Endothelial cell of umbilical vein (primary cell): Measurements from ENCODE around the gene RPL35A. TPM values are rescaled to one million over a fixed set of nuclear protein-coding genes. Genes with fewer than 3 reads are reported as not detected.
"Not testable (repeated sequence)": the region's sequence is repeated elsewhere in the genome, so short reads cannot be mapped to it uniquely, and the experiment has no call there.

Experiments used
- BruUV-seq: library from RNA; stranded (reverse); fragments of 400-500 nt; replicated peaks from 2 replicates; lab custom pipeline; 2021; lab: Mats Ljungman, UMichigan
- CTCF ChIA-PET: fragments of 300-600, 350-600 bp; sonication (Branson Sonifier 250); formaldehyde crosslinking; loops from one replicate; lab custom pipeline; 2021; ENCODE audit warnings: antibody characterized with exemption, inconsistent platforms; lab: Charles Lee
- POLR2A ChIA-PET: fragments of 300-600, 350-600 bp; sonication (Branson Sonifier 250); formaldehyde crosslinking; loops from one replicate; lab custom pipeline; 2021; ENCODE audit warnings: antibody characterized with exemption, inconsistent platforms; lab: Charles Lee
- DNase-seq: peaks from one replicate; pipeline ENCODE4 v3.0.0-alpha.2; 2011; ENCODE audit warnings: low read depth, low spot score
- FAIRE-seq: peaks from 2 replicates; lab custom pipeline; 2011; peaks lifted over from hg19 to GRCh38; lab: Jason Lieb, UNC
- H2AFZ ChIP-seq: 2 replicates; pipeline ENCODE4 v1.6.0; 2012; ENCODE audit warnings: low read depth, low read length, control low read depth, inconsistent platforms
- H3K27ac ChIP-seq: 2 replicates; pipeline ENCODE4 v1.5.1; 2011; ENCODE audit warnings: low read depth, mild to moderate bottlenecking, control low read depth, low read length, moderate library complexity; ENCODE audit not compliant: insufficient read depth
- H3K27me3 ChIP-seq, 2 experiments: 2 replicates each; pipeline versions ENCODE4 v1.6.0 to v1.6.1; 2011; ENCODE audit warnings: low read length in 2 of 2, mixed read lengths in 1 of 2; ENCODE audit not compliant: control insufficient read depth in 2 of 2, insufficient read depth in 2 of 2
- H3K36me3 ChIP-seq, 2 experiments: 2 replicates in 1 of 2; 3 replicates in 1 of 2; pipeline ENCODE4 v1.5.1; 2011; ENCODE audit warnings: low read length in 2 of 2, mild to moderate bottlenecking in 1 of 2, moderate library complexity in 1 of 2; ENCODE audit not compliant: control insufficient read depth in 2 of 2, insufficient read depth in 2 of 2; ENCODE audit errors: extremely low read depth in 1 of 2
- H3K4me1 ChIP-seq: 3 replicates; pipeline ENCODE4 v1.5.1; 2011; ENCODE audit warnings: mild to moderate bottlenecking, low read length; ENCODE audit not compliant: control insufficient read depth, insufficient read depth; ENCODE audit errors: extremely low read depth
- H3K4me2 ChIP-seq: 2 replicates; pipeline ENCODE4 v1.6.1; 2011; ENCODE audit warnings: low read length, control low read depth, mixed read lengths; ENCODE audit not compliant: insufficient read depth
- H3K4me3 ChIP-seq, 3 experiments: fragments of 200-600 bp in 1 of 3; sonication (generic), shearing (Covaris generic) in 1 of 3; replicated peaks in 1 of 3; 2 replicates each; pipeline ENCODE4 v1.5.1; 2011 to 2016; ENCODE audit warnings: control low read depth in 3 of 3, low read length in 3 of 3, mild to moderate bottlenecking in 2 of 3, inconsistent platforms in 1 of 3, low read depth in 1 of 3, moderate library complexity in 1 of 3; ENCODE audit not compliant: insufficient read depth in 1 of 3
- H3K79me2 ChIP-seq: 2 replicates; pipeline ENCODE4 v1.6.0; 2012; ENCODE audit warnings: low read length, inconsistent platforms; ENCODE audit not compliant: control insufficient read depth, insufficient read depth
- H3K9ac ChIP-seq: replicated peaks from 2 replicates; pipeline ENCODE3; 2011; ENCODE audit warnings: low read length, control low read depth; ENCODE audit not compliant: insufficient read depth; ENCODE audit errors: extremely low read depth
- H3K9me1 ChIP-seq: replicated peaks from 3 replicates; pipeline ENCODE4 v1.6.0; 2011; ENCODE audit warnings: mild to moderate bottlenecking, low read length; ENCODE audit not compliant: control insufficient read depth, insufficient read depth; ENCODE audit errors: extremely low read depth
- H3K9me3 ChIP-seq: replicated peaks from 2 replicates; pipeline ENCODE4 v1.5.1; 2012; ENCODE audit warnings: low read length, inconsistent platforms; ENCODE audit not compliant: control insufficient read depth, insufficient read depth
- H4K20me1 ChIP-seq: replicated peaks from 2 replicates; pipeline ENCODE3; 2011; ENCODE audit warnings: mild to moderate bottlenecking, low read length; ENCODE audit not compliant: control insufficient read depth, insufficient read depth; ENCODE audit errors: extremely low read depth
- EZH2 ChIP-seq: IDR thresholded peaks from 2 replicates; pipeline ENCODE4 v1.6.1; 2012; ENCODE audit warnings: borderline replicate concordance, low read depth, mild to moderate bottlenecking, moderate library complexity, low read length, inconsistent platforms; ENCODE audit not compliant: severe bottlenecking
- FOS ChIP-seq: IDR thresholded peaks from 2 replicates; pipeline ENCODE4 v1.6.1; 2011; ENCODE audit warnings: mild to moderate bottlenecking, low read length, moderate library complexity, borderline replicate concordance; ENCODE audit not compliant: insufficient read depth
- GATA2 ChIP-seq: IDR thresholded peaks from 2 replicates; pipeline ENCODE4 v1.7.0; 2011; ENCODE audit warnings: low read depth, mild to moderate bottlenecking, moderate library complexity, mixed read lengths, low read length; ENCODE audit not compliant: insufficient read length, insufficient read depth
- JUN ChIP-seq: IDR thresholded peaks from 2 replicates; pipeline ENCODE4 v1.6.1; 2011; ENCODE audit warnings: borderline replicate concordance, low read depth; ENCODE audit not compliant: insufficient read length, insufficient read depth
- MYC ChIP-seq: IDR thresholded peaks from one replicate; pipeline ENCODE4 v1.6.1; 2011; ENCODE audit warnings: mild to moderate bottlenecking, low read depth, low read length
- POLR2A ChIP-seq: IDR thresholded peaks from 2 replicates; pipeline ENCODE4 v1.6.1; 2012; ENCODE audit warnings: low read depth, mild to moderate bottlenecking, control low read depth, low read length
- POLR2AphosphoS5 ChIP-seq: IDR thresholded peaks from 2 replicates; pipeline ENCODE4 v1.6.1; 2012; ENCODE audit warnings: low read depth, mild to moderate bottlenecking, control low read depth, low read length, moderate library complexity; ENCODE audit not compliant: insufficient read depth
- dilution Hi-C: fragments of 300-500 bp; cut with MboI; formaldehyde crosslinking; loops from one replicate; pipeline ENCODE4 v1.15.0; 2019; ENCODE audit warnings: low sequenced_read_pairs; ENCODE audit not compliant: extremely low pct_ligation_motif_present
- intact Hi-C: fragments of 100-400 bp; cut with micrococcal nuclease; formaldehyde crosslinking; loops from one replicate; pipeline ENCODE4 v1.10.0; 2022
- polyA plus RNA-seq, 4 experiments: library from polyadenylated mRNA; depleted of rRNA in 3 of 4; stranded (reverse) in 3 of 4; unstranded in 1 of 4; fragments of >200 nt; gene quantifications; 2 replicates each; pipeline versions ENCODE4 v1.2.1 to v1.2.3, GENCODE V29; 2011 to 2012; ENCODE audit warnings: missing spikeins in 1 of 4
- total RNA-seq: library from RNA; stranded (reverse); gene quantifications from 2 replicates; pipeline ENCODE4 v1.2.3, GENCODE V29; 2021
- TF ChIP-seq, protein P1 (sequence below): IDR thresholded peaks from 2 replicates; pipeline ENCODE4 v1.6.1; 2011; ENCODE audit not compliant: insufficient read depth, insufficient read length
- TF ChIP-seq, protein P2 (sequence below), 2 donors: IDR thresholded peaks; 1 replicate in 1 of 2; 2 replicates in 1 of 2; pipeline ENCODE4 v1.5.1; 2011; ENCODE audit warnings: low read length in 2 of 2, mild to moderate bottlenecking in 2 of 2, moderate library complexity in 2 of 2, control low read depth in 1 of 2, inconsistent platforms in 1 of 2, low read depth in 1 of 2; ENCODE audit not compliant: insufficient read depth in 1 of 2; ENCODE audit errors: extremely low read depth in 1 of 2

RPL35A gene
- total and polyA plus RNA-seq, 2 donors (not counting 3 experiments of a cell fraction or from before 2014, with no cell fraction given) = 566 to 1,094 TPM

DNA sequence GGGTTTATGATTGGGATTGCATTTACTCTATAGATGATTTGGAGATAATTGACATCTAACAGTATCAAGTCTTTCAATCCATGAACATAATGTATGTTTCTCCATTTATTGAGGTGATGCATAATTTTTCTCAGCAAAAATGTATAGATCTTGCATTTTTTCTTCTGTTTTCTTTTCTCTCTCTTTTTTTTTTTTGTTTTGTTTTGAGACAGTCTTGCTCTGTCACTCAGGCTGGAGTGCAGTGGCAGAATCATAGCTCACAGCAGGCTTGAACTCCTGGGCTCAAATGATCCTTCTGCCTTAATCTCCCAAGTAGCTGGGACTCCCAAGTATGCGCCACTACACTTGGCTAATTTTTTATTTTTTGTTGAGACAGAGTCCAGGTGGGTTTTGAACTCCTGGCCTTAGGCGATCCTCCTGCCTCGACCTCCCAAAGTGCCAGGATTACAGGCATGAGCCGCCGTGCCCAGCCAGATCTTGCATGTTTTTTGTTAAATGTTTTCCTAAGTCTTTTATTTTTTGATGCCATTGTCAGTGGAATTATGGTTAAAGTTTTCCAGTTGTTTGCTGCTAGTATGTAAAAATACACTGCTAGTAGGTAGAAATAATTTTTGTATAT lies 13.1 kb downstream of the RPL35A start:
- Histone ChIP-seq H2AFZ (no peak overlapping the region), H3K4me3 (no peak overlapping the region), H3K79me2 (no peaks in the 10 kb centered on the region), H3K4me1 (peaks cover 15% of the 10 kb centered on the region), H4K20me1 (no peaks in the 10 kb centered on the region), H3K27ac (no peak overlapping the region), H3K27me3 (no peaks in the 10 kb centered on the region), H3K9me3 (no peaks in the 10 kb centered on the region), H3K9ac (no peak overlapping the region), H3K9me1 (no peaks in the 10 kb centered on the region), H3K36me3 (no peaks in the 10 kb centered on the region), H3K4me2 (no peak overlapping the region)
- ChIA-PET CTCF (no interaction called here), POLR2A (no interaction called here)
- intact Hi-C loops (loop anchor here (5.0 kb wide), 1 partner anchor 119 kb away; no protein-coding TSS in a partner anchor), dilution Hi-C loops (no loop called here)
- no peak for TF ChIP-seq POLR2AphosphoS5
- TF ChIP-seq JUN = no peak
- TF ChIP-seq EZH2 = no peak
- TF ChIP-seq FOS = no peak
- TF ChIP-seq, protein P1, sequence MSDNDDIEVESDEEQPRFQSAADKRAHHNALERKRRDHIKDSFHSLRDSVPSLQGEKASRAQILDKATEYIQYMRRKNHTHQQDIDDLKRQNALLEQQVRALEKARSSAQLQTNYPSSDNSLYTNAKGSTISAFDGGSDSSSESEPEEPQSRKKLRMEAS = no peak
- TF ChIP-seq MYC = no peak
- TF ChIP-seq GATA2 = no peak
- TF ChIP-seq, protein P2, sequence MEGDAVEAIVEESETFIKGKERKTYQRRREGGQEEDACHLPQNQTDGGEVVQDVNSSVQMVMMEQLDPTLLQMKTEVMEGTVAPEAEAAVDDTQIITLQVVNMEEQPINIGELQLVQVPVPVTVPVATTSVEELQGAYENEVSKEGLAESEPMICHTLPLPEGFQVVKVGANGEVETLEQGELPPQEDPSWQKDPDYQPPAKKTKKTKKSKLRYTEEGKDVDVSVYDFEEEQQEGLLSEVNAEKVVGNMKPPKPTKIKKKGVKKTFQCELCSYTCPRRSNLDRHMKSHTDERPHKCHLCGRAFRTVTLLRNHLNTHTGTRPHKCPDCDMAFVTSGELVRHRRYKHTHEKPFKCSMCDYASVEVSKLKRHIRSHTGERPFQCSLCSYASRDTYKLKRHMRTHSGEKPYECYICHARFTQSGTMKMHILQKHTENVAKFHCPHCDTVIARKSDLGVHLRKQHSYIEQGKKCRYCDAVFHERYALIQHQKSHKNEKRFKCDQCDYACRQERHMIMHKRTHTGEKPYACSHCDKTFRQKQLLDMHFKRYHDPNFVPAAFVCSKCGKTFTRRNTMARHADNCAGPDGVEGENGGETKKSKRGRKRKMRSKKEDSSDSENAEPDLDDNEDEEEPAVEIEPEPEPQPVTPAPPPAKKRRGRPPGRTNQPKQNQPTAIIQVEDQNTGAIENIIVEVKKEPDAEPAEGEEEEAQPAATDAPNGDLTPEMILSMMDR (IDR thresholded peaks at IDR 0.05; ENCODE audit: extremely low read depth in 1 of 2, insufficient read depth in 1 of 2, low read depth in 1 of 2, low read length in 2 of 2) = no peak
- no peak for TF ChIP-seq POLR2A
- no TSS peak for BruUV-seq
- FAIRE-seq (no peak), DNase-seq (no peak)

DNA sequence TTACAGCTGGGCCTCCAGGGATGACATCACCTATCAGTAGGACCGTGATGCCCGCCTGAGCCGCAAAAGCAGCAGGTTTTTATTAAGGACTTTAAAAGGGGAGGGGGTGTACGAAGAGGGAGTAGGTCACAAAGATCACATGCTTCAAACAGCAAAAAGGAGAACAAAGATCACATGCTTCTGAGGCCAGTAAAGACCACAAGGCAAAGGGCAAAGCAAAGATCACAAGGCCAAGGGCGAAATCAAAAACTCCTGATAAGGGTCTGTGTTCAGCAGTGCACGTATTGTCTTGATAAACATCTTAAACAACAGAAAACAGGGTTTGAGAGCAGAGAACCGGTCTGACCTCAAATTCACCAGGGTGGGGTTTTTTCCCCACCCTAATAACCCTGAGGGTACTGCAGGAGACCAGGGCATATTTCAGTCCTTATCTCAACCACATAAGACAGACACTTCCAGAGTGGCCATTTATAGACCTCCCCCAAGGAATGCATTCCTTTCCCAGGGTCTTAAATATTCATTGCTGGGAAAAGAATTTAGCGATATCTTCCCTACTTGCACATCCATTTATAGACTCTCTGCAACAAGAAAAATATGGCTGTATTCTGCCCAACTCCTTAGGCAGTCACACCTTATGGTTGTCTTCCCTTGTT lies 17.5 kb downstream of the RPL35A start:
- dilution Hi-C loops, H3K9me1 ChIP-seq, BruUV-seq, FAIRE-seq, H3K9ac ChIP-seq, H3K79me2 ChIP-seq, H3K9me3 ChIP-seq, H3K4me2 ChIP-seq, H4K20me1 ChIP-seq, CTCF ChIA-PET, H3K4me1 ChIP-seq, intact Hi-C loops, POLR2A ChIA-PET, H2AFZ ChIP-seq, H3K27ac ChIP-seq, H3K27me3 ChIP-seq, H3K4me3 ChIP-seq, DNase-seq, H3K36me3 ChIP-seq: not testable (repeated sequence)
